Right atrium auricular region (tissue), 2 donors: ENCODE measurements around the gene ADARB1. TPM values are rescaled to one million over a fixed set of nuclear protein-coding genes. Genes with fewer than 3 reads are reported as not detected.

ENCODE experiments used
- DNase-seq: peaks from one replicate; pipeline ENCODE4 v3.0.0-alpha.2; 2019; ENCODE audit warnings: low spot score
- H3K27ac ChIP-seq, 2 donors: fragments of 200-600 bp; sonication (generic); 1 replicate in 1 of 2; 2 replicates in 1 of 2; pipeline ENCODE4 v1.5.1; 2016 to 2019
- H3K27me3 ChIP-seq, 2 donors: fragments of 200-600 bp; sonication (generic); one replicate each; pipeline versions ENCODE4 v1.5.1 to v1.6.0; 2017 to 2019
- H3K36me3 ChIP-seq: fragments of 200-600 bp; sonication (generic); one replicate; pipeline ENCODE4 v1.5.1; 2016
- H3K4me1 ChIP-seq, 2 donors: fragments of 200-600 bp; sonication (generic); one replicate each; pipeline versions ENCODE4 v1.5.1 to v1.6.0; 2017 to 2019
- H3K4me3 ChIP-seq, 2 donors: fragments of 200-600 bp; sonication (generic); 1 replicate in 1 of 2; 2 replicates in 1 of 2; pipeline ENCODE4 v1.5.1; 2017 to 2019; ENCODE audit warnings: mild to moderate bottlenecking in 1 of 2, moderate library complexity in 1 of 2
- H3K9me3 ChIP-seq, 2 donors: fragments of 200-600 bp; sonication (generic); one replicate each; pipeline ENCODE4 v1.5.1; 2019
- CTCF ChIP-seq, 2 donors: fragments of 200-600 bp; sonication (generic); IDR thresholded peaks; one replicate each; pipeline ENCODE4 v1.5.1; 2019; ENCODE audit warnings: antibody characterized with exemption in 2 of 2
- total RNA-seq, 2 donors: library from RNA; depleted of rRNA; stranded (reverse); fragments of >200 nt; gene quantifications; one replicate each; pipeline ENCODE4 v1.1.0, GENCODE V29; 2016

The ADARB1 gene
- total RNA-seq, 2 donors from 2014 or later, result 7.5 to 10.5 TPM

GRCh38 chr21:45147473-45148315 lies 73.3 kb downstream of the ADARB1 start:
- peaks cover 15% of the 10 kb centered on the region for H3K36me3 ChIP-seq

GRCh38 chr21:45148316-45148990 lies 74.1 kb downstream of the ADARB1 start:
- Histone ChIP-seq H3K4me1 (peaks cover 0 to 3% of the 10 kb centered on the region in 2 donors), H3K36me3 (peaks cover 9% of the 10 kb centered on the region)
- no peak for TF ChIP-seq CTCF (IDR thresholded peaks at IDR 0.05)

More at GRCh38 chr21:45147473-45148315, 73.3 kb downstream of the ADARB1 start:
- no peak for TF ChIP-seq CTCF (IDR thresholded peaks at IDR 0.05)
- H3K4me1 ChIP-seq, result peaks cover 0 to under 1% of the 10 kb centered on the region in 2 donors
- no peaks in the 10 kb centered on the region for H3K9me3 ChIP-seq
- no peak overlapping the region for H3K27ac ChIP-seq
- no peaks in the 10 kb centered on the region for H3K27me3 ChIP-seq
- peak; percentile 21 for DNase-seq
- no peak overlapping the region for H3K4me3 ChIP-seq

GRCh38 chr21:45149021-45149420 lies 74.6 kb downstream of the ADARB1 start:
- H3K9me3 ChIP-seq, result no peaks in the 10 kb centered on the region
- no peaks in the 10 kb centered on the region for H3K27me3 ChIP-seq
- no peak for TF ChIP-seq CTCF (IDR thresholded peaks at IDR 0.05)
- H3K27ac ChIP-seq, result no peak overlapping the region
- peaks cover 0 to 5% of the 10 kb centered on the region in 2 donors for H3K4me1 ChIP-seq
- no peak overlapping the region for H3K4me3 ChIP-seq
- H3K36me3 ChIP-seq, result peaks cover 6% of the 10 kb centered on the region
- DNase-seq, result peak; percentile 23

More at GRCh38 chr21:45148316-45148990, 74.1 kb downstream of the ADARB1 start:
- no peak overlapping the region for H3K4me3 ChIP-seq
- peak; percentile 40 for DNase-seq
- no peaks in the 10 kb centered on the region for H3K27me3 ChIP-seq
- no peaks in the 10 kb centered on the region for H3K9me3 ChIP-seq
- no peak overlapping the region for H3K27ac ChIP-seq

GRCh38 chr21:45150638-45151131 lies 76.3 kb downstream of the ADARB1 start:
- no peak for TF ChIP-seq CTCF (IDR thresholded peaks at IDR 0.05)
- DNase-seq, result peak; percentile 54
- H3K36me3 ChIP-seq, result peaks cover 6% of the 10 kb centered on the region
- H3K9me3 ChIP-seq, result no peaks in the 10 kb centered on the region
- no peaks in the 10 kb centered on the region for H3K27me3 ChIP-seq
- no peak overlapping the region for H3K27ac ChIP-seq
- peaks cover 0 to 14% of the 10 kb centered on the region in 2 donors for H3K4me1 ChIP-seq
- H3K4me3 ChIP-seq, result no peak overlapping the region

GRCh38 chr21:45151445-45152160 lies 77.2 kb downstream of the ADARB1 start:
- peaks cover 0 to 14% of the 10 kb centered on the region in 2 donors for H3K4me1 ChIP-seq
- no peak for TF ChIP-seq CTCF (IDR thresholded peaks at IDR 0.05)
- no peak overlapping the region for H3K27ac ChIP-seq
- peaks cover 6% of the 10 kb centered on the region for H3K36me3 ChIP-seq
- DNase-seq, result peak; percentile 50
- no peaks in the 10 kb centered on the region for H3K9me3 ChIP-seq
- H3K4me3 ChIP-seq, result no peak overlapping the region
- H3K27me3 ChIP-seq, result no peaks in the 10 kb centered on the region
